GM23338 (cell line): ENCODE measurements around the gene AP5Z1.

Experiments used
- CREB1 ChIP-seq: fragments of 250-450 bp; sonication (Bioruptor Pico); IDR thresholded peaks from 2 replicates; pipeline ENCODE4 v1.5.0; 2020; ENCODE audit warnings: low read depth, mild to moderate bottlenecking, moderate library complexity
- CTCF ChIP-seq, 2 experiments: fragments of 200-600 bp in 1 of 2; sonication (generic) in 1 of 2; conservative IDR thresholded peaks; 2 replicates each; pipeline versions ENCODE4 v1.5.1 to v1.6.1; 2016 to 2017; ENCODE audit warnings: antibody characterized with exemption in 2 of 2, low read depth in 2 of 2, mild to moderate bottlenecking in 2 of 2, moderate library complexity in 1 of 2
- ZNF331 ChIP-seq: fragments of 250-450 bp; sonication (Bioruptor Pico); IDR thresholded peaks from 2 replicates; pipeline ENCODE4 v1.5.0; 2020; ENCODE audit warnings: low read depth, mild to moderate bottlenecking, moderate library complexity

GRCh38 chr7:4837803-4838625 is 62.6 kb downstream of the AP5Z1 start:
- no peak for TF ChIP-seq CTCF (conservative IDR thresholded peaks at IDR 0.05; ENCODE audit: low read depth in 2 of 2)
- no peak for TF ChIP-seq ZNF331 (CRISPR knock-in tag)
- TF ChIP-seq CREB1 (CRISPR knock-in tag) = no peak
